Esophagus squamous epithelium (tissue), 4 donors: ENCODE measurements around the gene SOAT2.

Experiments
- POLR2A ChIP-seq, 4 donors: fragments of 450-650 bp; IDR thresholded peaks; one replicate each; pipeline ENCODE4 v1.6.1; 2017; ENCODE audit warnings: antibody characterized with exemption in 4 of 4, mild to moderate bottlenecking in 4 of 4, moderate library complexity in 3 of 4
- TF ChIP-seq, protein P1 (sequence below), 6 experiments: fragments of 450-650 bp in 4 of 6; fragments of 200-600 bp in 2 of 6; sonication (generic) in 2 of 6; IDR thresholded peaks; one replicate each; pipeline ENCODE4 v1.5.1; 2016 to 2019; ENCODE audit warnings: antibody characterized with exemption in 6 of 6, mild to moderate bottlenecking in 4 of 6, moderate library complexity in 4 of 6

DNA sequence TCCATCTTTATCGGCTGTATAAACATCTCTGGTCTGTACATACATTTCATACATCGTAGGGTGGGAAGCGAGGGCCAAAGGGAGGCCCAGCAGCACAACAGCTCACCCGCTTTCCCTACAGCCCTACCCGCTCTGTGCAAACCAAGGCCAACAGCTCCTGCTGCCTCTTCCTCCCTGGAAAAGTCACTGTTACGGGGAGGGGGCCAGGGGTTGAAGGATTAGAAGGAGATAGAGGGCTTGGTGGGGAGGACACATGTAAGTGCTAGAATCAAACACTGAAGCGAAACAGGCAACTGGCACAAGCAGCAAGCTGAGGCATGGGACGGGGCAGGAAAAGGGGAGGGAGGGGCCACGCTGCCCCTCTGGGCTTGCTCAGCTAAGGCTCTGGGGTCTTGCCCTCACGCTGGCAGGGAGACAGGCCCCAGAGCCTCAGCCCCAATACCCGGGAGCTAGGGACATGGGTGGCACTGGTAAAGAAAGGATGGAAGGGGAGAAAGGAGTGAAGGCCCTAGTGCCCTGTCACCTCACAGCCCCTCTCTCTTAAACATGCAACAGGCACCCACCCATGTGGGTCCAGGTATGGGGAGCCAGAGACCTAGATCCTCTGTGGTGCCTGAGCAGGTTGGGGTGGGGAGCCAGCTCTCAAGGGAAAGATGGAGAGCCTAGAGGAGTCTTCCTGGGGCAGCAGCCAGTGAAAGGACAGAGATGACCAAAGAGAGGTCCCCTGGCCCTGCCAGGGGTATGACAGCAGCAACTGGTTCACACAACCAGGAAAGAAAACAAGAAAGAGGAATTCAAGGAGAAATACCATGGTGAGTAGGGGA, 38.5 kb upstream of the SOAT2 start:
- TF ChIP-seq, protein P1, sequence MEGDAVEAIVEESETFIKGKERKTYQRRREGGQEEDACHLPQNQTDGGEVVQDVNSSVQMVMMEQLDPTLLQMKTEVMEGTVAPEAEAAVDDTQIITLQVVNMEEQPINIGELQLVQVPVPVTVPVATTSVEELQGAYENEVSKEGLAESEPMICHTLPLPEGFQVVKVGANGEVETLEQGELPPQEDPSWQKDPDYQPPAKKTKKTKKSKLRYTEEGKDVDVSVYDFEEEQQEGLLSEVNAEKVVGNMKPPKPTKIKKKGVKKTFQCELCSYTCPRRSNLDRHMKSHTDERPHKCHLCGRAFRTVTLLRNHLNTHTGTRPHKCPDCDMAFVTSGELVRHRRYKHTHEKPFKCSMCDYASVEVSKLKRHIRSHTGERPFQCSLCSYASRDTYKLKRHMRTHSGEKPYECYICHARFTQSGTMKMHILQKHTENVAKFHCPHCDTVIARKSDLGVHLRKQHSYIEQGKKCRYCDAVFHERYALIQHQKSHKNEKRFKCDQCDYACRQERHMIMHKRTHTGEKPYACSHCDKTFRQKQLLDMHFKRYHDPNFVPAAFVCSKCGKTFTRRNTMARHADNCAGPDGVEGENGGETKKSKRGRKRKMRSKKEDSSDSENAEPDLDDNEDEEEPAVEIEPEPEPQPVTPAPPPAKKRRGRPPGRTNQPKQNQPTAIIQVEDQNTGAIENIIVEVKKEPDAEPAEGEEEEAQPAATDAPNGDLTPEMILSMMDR (IDR thresholded peaks at IDR 0.05), result no peak
- TF ChIP-seq POLR2A (IDR thresholded peaks at IDR 0.05), result no peak
